Tongue (tissue), 2 donors: Measurements from ENCODE around the gene SERPINB12. TPM values are rescaled to one million over a fixed set of nuclear protein-coding genes. Genes with fewer than 3 reads are reported as not detected.

Source experiments
- DNase-seq: peaks from one replicate; pipeline ENCODE4 v3.0.0-alpha.2; 2015
- total RNA-seq: library from RNA; depleted of rRNA; stranded (reverse); fragments of >200 nt; gene quantifications from one replicate; pipeline ENCODE4 v1.2.3, GENCODE V29; 2014

SERPINB12 gene
- total RNA-seq, 1 donor from 2014 or later, result 2.6 TPM

GRCh38 chr18:63604791-63605567 lies 62.8 kb downstream of the SERPINB12 start:
- no peak for DNase-seq

- DNase-seq, result no peak
Observed at GRCh38 chr18:63606526-63606925, 64.4 kb downstream of the SERPINB12 start.

GRCh38 chr18:63613420-63613819 lies 71.3 kb downstream of the SERPINB12 start:
- DNase-seq, result no peak

GRCh38 chr18:63617049-63617914 lies 75.1 kb downstream of the SERPINB12 start:
- DNase-seq, result no peak

GRCh38 chr18:63617915-63618234 lies 75.7 kb downstream of the SERPINB12 start:
- DNase-seq, result no peak

Other genes starting within 250 kb of the SERPINB12 start
- 47.3 TPM for gene BCL2, start 222.6 kb upstream of the SERPINB12 start, total RNA-seq
- gene KDSR, start 175.2 kb upstream of the SERPINB12 start, total RNA-seq, result 34.0 TPM
- gene VPS4B, start 119.9 kb upstream of the SERPINB12 start, total RNA-seq, result 33.7 TPM
- 25.3 TPM for gene SERPINB5, start 65.4 kb upstream of the SERPINB12 start, total RNA-seq
- 17.5 TPM for gene SERPINB13, start 45.0 kb downstream of the SERPINB12 start, total RNA-seq
- gene SERPINB4, start 101.9 kb downstream of the SERPINB12 start, total RNA-seq, result not detected
- gene SERPINB3, start 119.5 kb downstream of the SERPINB12 start, total RNA-seq, result 1.3 TPM
- gene SERPINB11, start 160.6 kb downstream of the SERPINB12 start, total RNA-seq, result 1.0 TPM
- gene SERPINB7, start 233.0 kb downstream of the SERPINB12 start, total RNA-seq, result 0.72 TPM